CD4-positive, alpha-beta T cell treated with Interleukin-17A for 4 hours (primary cell): Measurements from ENCODE around the gene ISY1.

Source experiments
- DNase-seq: peaks from one replicate; pipeline ENCODE4 v3.0.0-alpha.2; 2020; ENCODE audit warnings: mixed read lengths

The ISY1 gene

DNA sequence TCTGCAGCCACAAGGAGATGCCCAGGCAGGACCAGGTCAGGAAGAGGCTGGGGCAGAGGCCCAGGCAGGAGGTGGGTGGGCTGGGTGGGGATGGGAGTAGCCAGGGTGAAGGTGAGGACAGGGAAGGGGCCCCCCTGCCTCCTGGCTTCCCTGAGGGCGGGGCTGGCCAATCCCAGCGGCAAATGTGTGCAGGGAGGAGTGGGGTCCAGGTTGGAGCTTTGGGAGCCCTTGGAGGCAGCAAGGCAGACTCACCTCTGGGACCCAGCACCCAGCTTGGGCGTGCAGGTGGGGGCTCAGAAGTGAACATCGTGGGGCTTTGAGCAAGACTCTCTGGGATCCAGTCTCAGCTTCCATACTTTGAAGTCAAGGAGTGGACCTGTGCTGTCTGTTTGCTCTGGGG lies 75.0 kb downstream of the ISY1 start:
- no peak for DNase-seq

DNA sequence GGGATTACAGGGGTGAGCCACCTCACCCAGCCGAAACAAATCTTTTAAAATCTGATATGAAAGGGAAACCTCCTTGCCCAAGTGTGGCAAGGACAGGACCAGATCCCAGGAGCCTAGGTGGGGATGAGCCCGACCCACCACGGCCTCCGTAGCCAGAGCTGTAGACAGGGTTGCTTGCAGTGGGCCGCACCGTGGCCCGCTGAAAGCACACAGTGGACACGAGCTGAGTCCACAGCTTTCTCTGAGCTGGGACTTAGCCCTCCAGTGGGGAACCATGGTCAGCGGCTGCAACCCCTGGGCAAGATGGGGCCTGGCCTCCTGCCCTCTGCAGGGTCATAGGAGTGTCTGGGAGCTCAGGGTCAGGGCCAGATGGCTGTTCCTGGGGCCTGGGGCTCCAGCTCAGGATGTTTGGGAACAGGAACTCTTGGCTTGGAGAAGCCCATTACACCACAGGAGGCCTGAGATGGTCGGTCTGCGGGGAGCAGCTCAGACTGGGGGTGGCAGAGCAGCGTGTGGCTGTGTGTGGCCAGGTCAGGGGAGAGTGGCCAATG lies 75.6 kb downstream of the ISY1 start:
- no peak for DNase-seq

DNA sequence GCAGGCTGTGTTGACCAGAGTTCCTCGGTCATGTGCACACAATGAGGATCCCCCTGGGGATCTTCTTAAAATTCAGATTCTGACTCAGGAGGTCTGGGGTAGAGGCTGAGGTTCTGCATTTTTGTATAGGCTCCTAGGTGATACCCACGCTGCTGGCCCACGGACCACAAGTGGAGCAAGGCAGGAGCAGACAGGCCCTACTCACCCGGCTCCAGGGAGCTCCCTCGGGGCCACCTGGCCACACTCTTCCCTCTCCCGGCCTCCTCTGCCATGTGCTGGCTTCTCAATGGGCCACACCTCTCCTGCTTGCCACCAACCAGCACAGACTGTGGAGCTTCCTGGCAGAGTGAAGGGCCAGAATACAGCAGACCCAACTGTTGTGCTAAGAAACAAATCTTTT lies 76.4 kb downstream of the ISY1 start:
- DNase-seq, result no peak

DNA sequence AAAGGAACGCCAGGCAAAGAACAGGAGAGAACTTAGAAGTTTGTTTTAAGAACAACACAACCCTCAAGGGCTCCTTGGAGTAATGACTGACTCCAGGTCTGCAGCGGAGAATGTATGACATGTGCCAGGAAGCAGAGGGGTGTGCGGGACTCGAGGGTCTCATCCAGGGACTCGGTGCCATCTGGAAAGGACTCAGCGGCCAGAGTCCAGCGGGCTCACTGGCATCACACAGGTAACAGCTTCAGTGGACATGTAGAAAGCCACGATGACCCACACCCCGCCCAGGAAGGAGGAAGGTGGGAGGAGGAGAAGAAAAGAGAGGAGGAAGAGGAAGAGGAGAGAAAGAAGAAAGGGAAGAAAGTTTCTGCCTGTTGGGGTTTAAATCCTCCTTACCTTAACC lies 78.8 kb downstream of the ISY1 start:
- DNase-seq, result no peak

DNA sequence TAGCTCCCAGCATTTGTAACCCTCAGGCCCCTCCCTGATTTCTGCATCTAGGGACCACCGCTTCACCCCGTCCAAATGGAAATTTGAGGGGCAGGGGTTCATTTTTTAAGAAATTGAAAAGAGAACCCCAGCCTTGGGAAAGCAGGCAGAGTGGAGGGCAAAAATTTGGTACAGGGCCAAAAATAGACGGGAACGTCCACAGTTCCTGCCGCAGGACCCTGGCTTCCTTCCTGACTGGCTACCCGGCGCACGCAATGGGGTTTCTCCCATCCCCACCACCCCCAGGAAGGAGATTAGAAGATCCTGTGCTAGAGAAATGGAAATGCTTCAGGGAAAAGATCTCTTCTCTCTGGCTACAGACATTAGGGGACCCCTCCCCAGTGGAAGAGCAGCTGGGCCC lies 79.4 kb downstream of the ISY1 start:
- no peak for DNase-seq

DNA sequence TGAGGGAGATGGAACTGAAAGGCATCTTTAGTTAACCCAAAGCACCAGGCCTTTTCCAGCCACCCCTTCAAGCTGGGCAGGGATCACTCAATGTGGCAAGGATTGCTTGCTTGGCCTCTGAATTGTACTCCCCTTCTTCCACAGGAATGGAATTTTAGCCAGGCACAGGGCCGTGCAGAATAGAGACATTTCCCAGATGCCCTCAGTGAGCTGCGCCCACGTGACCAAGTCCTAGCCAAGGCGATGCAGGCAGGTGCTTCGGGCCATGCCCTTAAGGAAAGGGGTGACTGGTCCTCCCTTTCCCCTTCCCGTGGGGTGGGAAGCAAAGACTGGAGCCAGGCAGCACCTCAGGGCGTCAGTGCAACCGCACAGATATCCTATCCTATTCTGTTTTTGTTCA lies 82.4 kb downstream of the ISY1 start:
- DNase-seq, result no peak
